ENCODE data around the gene C3orf70. TPM values are rescaled to one million over a fixed set of nuclear protein-coding genes. Genes with fewer than 3 reads are reported as not detected.

The C3orf70 gene
- 0.05 TPM for polyA plus RNA-seq (2012; ENCODE audit: low read depth, missing spikeins)

- no peak for TF ChIP-seq POLR2AphosphoS5 (IDR thresholded peaks at IDR 0.05; ENCODE audit: low read depth, low read length)
- TF ChIP-seq SPI1 (IDR thresholded peaks at IDR 0.05; ENCODE audit: low read depth, low read length) = no peak
- no peak for TF ChIP-seq PAX5 (IDR thresholded peaks at IDR 0.05; ENCODE audit: insufficient read depth, low read length, severe bottlenecking)
- no peak for TF ChIP-seq TAF1 (IDR thresholded peaks at IDR 0.05; ENCODE audit: low read depth, low read length)
- DNase-seq (ENCODE audit: insufficient read length, low spot score) (peak; percentile 52), FAIRE-seq (no peak)
Observed at GRCh38 chr3:185152410-185153170, at the start of gene C3orf70. Gene C3orf70, minus strand, starts transcription at chr3:185153060. Its CDS starts 237 bp downstream, at chr3:185152823.

GRCh38 chr3:185200639-185201038 lies 47.8 kb upstream of the C3orf70 start:
- no peak for FAIRE-seq
- no peak for TF ChIP-seq TAF1 (IDR thresholded peaks at IDR 0.05; ENCODE audit: low read depth, low read length)
- no peak for TF ChIP-seq POLR2A (IDR thresholded peaks at IDR 0.05; ENCODE audit: low read depth, low read length)
- no peak for TF ChIP-seq PAX5 (IDR thresholded peaks at IDR 0.05; ENCODE audit: insufficient read depth, low read length, severe bottlenecking)
- no peak for TF ChIP-seq SPI1 (IDR thresholded peaks at IDR 0.05; ENCODE audit: low read depth, low read length)
- no peak for DNase-seq (ENCODE audit: insufficient read length, low spot score)

GRCh38 chr3:185199671-185200070 lies 46.8 kb upstream of the C3orf70 start:
- FAIRE-seq (no peak), DNase-seq (ENCODE audit: insufficient read length, low spot score) (no peak)
- TF ChIP-seq SPI1 (IDR thresholded peaks at IDR 0.05; ENCODE audit: low read depth, low read length) (no peak), POLR2AphosphoS5 (IDR thresholded peaks at IDR 0.05; ENCODE audit: low read depth, low read length) (no peak), POU2F2 (IDR thresholded peaks at IDR 0.05; ENCODE audit: low read depth, low read length) (no peak), POLR2A (IDR thresholded peaks at IDR 0.05; ENCODE audit: low read depth, low read length) (no peak), PAX5 (IDR thresholded peaks at IDR 0.05; ENCODE audit: insufficient read depth, low read length, severe bottlenecking) (no peak), TAF1 (IDR thresholded peaks at IDR 0.05; ENCODE audit: low read depth, low read length) (no peak)

- DNase-seq (ENCODE audit: insufficient read length, low spot score) (no peak), FAIRE-seq (no peak)
- TF ChIP-seq POLR2A (IDR thresholded peaks at IDR 0.05; ENCODE audit: low read depth, low read length) (no peak), SPI1 (IDR thresholded peaks at IDR 0.05; ENCODE audit: low read depth, low read length) (no peak), PAX5 (IDR thresholded peaks at IDR 0.05; ENCODE audit: insufficient read depth, low read length, severe bottlenecking) (no peak), POU2F2 (IDR thresholded peaks at IDR 0.05; ENCODE audit: low read depth, low read length) (no peak), POLR2AphosphoS5 (IDR thresholded peaks at IDR 0.05; ENCODE audit: low read depth, low read length) (no peak), TAF1 (IDR thresholded peaks at IDR 0.05; ENCODE audit: low read depth, low read length) (no peak)
Observed at GRCh38 chr3:185199206-185199605, 46.3 kb upstream of the C3orf70 start.

GRCh38 chr3:185197068-185197467 lies 44.2 kb upstream of the C3orf70 start:
- DNase-seq (ENCODE audit: insufficient read length, low spot score) (no peak), FAIRE-seq (no peak)
- no peak for TF ChIP-seq POLR2AphosphoS5 (IDR thresholded peaks at IDR 0.05; ENCODE audit: low read depth, low read length)
- no peak for TF ChIP-seq POU2F2 (IDR thresholded peaks at IDR 0.05; ENCODE audit: low read depth, low read length)
- no peak for TF ChIP-seq SPI1 (IDR thresholded peaks at IDR 0.05; ENCODE audit: low read depth, low read length)
- no peak for TF ChIP-seq TAF1 (IDR thresholded peaks at IDR 0.05; ENCODE audit: low read depth, low read length)
- no peak for TF ChIP-seq POLR2A (IDR thresholded peaks at IDR 0.05; ENCODE audit: low read depth, low read length)
- TF ChIP-seq PAX5 (IDR thresholded peaks at IDR 0.05; ENCODE audit: insufficient read depth, low read length, severe bottlenecking) = no peak

GRCh38 chr3:185195652-185196051 lies 42.8 kb upstream of the C3orf70 start:
- DNase-seq (ENCODE audit: insufficient read length, low spot score) = no peak
- TF ChIP-seq POLR2A (IDR thresholded peaks at IDR 0.05; ENCODE audit: low read depth, low read length) (no peak), POLR2AphosphoS5 (IDR thresholded peaks at IDR 0.05; ENCODE audit: low read depth, low read length) (no peak), PAX5 (IDR thresholded peaks at IDR 0.05; ENCODE audit: insufficient read depth, low read length, severe bottlenecking) (no peak), SPI1 (IDR thresholded peaks at IDR 0.05; ENCODE audit: low read depth, low read length) (no peak), TAF1 (IDR thresholded peaks at IDR 0.05; ENCODE audit: low read depth, low read length) (no peak), POU2F2 (IDR thresholded peaks at IDR 0.05; ENCODE audit: low read depth, low read length) (no peak)
- FAIRE-seq = no peak

- no peak for DNase-seq (ENCODE audit: insufficient read length, low spot score)
- FAIRE-seq = no peak
- TF ChIP-seq SPI1 (IDR thresholded peaks at IDR 0.05; ENCODE audit: low read depth, low read length) (no peak), POLR2AphosphoS5 (IDR thresholded peaks at IDR 0.05; ENCODE audit: low read depth, low read length) (no peak), PAX5 (IDR thresholded peaks at IDR 0.05; ENCODE audit: insufficient read depth, low read length, severe bottlenecking) (no peak), TAF1 (IDR thresholded peaks at IDR 0.05; ENCODE audit: low read depth, low read length) (no peak), POLR2A (IDR thresholded peaks at IDR 0.05; ENCODE audit: low read depth, low read length) (no peak), POU2F2 (IDR thresholded peaks at IDR 0.05; ENCODE audit: low read depth, low read length) (no peak)
Observed at GRCh38 chr3:185188816-185189215, 36.0 kb upstream of the C3orf70 start.

- TF ChIP-seq POU2F2 (IDR thresholded peaks at IDR 0.05; ENCODE audit: low read depth, low read length) = no peak
- no peak for TF ChIP-seq TAF1 (IDR thresholded peaks at IDR 0.05; ENCODE audit: low read depth, low read length)
- TF ChIP-seq PAX5 (IDR thresholded peaks at IDR 0.05; ENCODE audit: insufficient read depth, low read length, severe bottlenecking) = no peak
- no peak for TF ChIP-seq SPI1 (IDR thresholded peaks at IDR 0.05; ENCODE audit: low read depth, low read length)
- TF ChIP-seq POLR2AphosphoS5 (IDR thresholded peaks at IDR 0.05; ENCODE audit: low read depth, low read length) = no peak
- TF ChIP-seq POLR2A (IDR thresholded peaks at IDR 0.05; ENCODE audit: low read depth, low read length) = no peak
- DNase-seq (ENCODE audit: insufficient read length, low spot score) = no peak
- no peak for FAIRE-seq
Observed at GRCh38 chr3:185187391-185187790, 34.5 kb upstream of the C3orf70 start.

- FAIRE-seq (peak; percentile 56), DNase-seq (ENCODE audit: insufficient read length, low spot score) (no peak)
- no peak for TF ChIP-seq TAF1 (IDR thresholded peaks at IDR 0.05; ENCODE audit: low read depth, low read length)
- no peak for TF ChIP-seq POLR2A (IDR thresholded peaks at IDR 0.05; ENCODE audit: low read depth, low read length)
Observed at GRCh38 chr3:185176750-185177359, 24.0 kb upstream of the C3orf70 start.
